ENCODE data around the gene HSPB8.
"Not testable (repeated sequence)": the region's sequence is repeated elsewhere in the genome, so short reads cannot be mapped to it uniquely, and the experiment has no call there.

Gene HSPB8

GRCh38 chr12:119208626-119209061 is 29.9 kb downstream of the HSPB8 start:
- no peak for DNase-seq

DNA sequence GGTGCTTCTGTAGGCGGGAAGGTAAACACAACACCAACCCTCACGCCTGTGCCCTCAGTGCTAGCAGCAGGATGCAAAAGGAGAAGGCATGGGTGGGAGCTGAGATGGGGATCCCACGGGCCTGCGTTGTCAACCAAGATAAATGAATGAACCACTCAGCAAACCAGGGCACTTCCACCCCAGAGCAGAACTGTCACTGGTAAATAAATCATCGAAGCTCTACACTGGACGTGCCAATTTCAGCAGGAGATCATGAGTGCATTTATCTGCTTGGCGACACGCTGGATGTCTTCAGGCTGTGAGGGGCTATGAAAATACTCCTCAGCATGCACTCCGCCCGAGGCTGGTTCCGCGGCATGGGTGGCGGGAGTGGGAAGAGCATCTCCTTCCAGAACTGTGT is 33.2 kb downstream of the HSPB8 start:
- DNase-seq: no peak

DNA sequence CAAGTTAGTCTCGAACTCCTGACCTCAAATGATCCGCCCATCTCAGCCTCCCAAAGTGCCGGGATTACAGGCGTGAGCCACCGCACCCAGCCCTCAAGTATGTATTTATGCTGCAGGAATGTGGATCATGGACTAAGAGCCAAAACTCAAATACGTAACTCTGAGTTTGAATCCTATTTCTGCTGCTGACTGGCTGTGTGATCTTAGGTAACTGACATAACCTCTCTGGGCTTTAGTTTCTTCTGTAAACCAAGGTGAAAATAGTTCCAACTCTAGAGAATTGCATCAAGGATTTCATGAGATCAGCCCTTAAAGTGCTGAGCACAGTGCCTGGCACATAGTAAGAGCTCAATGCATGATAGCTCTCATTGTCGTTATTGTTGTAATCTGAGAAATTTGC is 37.4 kb downstream of the HSPB8 start:
- no peak for DNase-seq

DNA sequence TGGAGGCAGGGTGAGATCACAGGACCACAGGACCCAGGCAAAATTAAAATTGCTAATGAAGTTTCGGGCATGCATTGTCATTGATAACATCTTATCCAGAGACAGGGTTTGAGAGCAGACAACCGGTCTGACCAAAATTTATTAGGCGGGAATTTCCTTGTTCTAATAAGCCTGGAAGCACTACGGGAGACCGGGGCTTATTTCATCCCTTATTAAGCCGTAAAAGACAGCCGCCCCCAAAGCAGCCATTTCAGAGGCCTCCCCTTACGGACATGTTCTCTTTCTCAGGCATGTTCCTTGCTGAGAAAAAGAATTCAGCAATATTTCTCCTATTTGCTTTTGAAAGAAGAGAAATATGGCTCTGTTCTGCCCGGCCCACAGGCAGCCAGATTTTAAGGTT is 40.1 kb downstream of the HSPB8 start:
- DNase-seq: not testable (repeated sequence)

GRCh38 chr12:119222222-119222951 is 43.7 kb downstream of the HSPB8 start:
- no peak for DNase-seq

DNA sequence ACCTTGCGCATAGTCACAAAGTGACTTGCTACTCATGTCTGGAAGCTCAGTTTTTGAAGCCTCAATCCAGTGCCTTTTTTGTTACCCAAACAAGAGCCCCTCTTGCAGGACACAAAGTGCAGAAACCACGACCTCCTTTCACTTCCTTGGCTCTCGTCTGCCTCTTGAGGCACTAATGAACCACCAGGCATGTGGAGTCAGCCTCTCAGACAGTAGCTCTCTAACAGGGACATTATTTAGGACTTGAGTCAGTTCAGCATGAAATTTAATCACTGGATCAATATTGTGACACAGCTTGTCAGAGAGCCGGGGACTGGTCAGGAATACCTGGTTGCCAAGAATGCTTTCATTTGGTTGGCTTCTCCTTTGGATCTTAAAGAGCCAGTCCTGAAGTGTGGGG is 46.7 kb downstream of the HSPB8 start:
- DNase-seq: no peak

DNA sequence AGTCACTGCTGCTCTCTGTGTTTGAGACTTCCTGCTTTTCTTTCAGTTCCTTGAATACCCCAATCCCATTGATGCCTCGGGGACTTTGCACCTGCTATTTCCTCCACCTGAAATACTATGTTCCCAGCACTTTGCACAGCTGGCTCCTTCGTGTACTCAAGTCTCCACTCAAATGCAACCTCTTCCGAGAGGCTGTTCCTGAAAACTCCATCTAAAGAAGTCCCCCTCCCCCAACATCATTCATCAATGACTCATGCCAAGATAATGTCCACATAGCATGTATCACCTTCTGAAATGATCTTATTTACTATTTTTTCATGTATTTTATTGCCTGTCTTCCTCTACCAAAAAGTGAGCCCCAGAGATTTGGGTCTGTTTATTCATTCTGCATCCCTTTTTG is 48.6 kb downstream of the HSPB8 start:
- no peak for DNase-seq

DNA sequence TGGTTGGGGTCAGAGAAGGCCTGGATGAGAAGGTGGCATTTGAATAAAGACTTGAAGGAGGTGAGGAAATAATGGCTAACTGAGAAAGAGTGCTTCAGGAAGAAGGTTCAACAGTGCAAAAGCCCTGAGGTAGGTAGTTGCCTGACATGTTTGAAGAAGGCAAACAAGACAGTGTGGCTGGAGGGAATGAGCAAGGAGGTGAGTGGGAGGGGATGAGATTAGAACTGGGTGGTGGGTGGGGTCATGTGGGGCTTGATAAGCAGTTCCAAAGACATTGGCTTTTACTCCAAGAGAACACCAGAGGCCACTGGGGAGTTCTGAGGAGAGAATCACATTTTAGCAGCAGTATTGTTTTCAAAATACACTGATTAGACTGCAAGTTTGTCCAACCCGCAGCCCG is 50.5 kb downstream of the HSPB8 start:
- no peak for DNase-seq

GRCh38 chr12:119229837-119230236 is 51.1 kb downstream of the HSPB8 start:
- no peak for DNase-seq

- DNase-seq: no peak
Observed at GRCh38 chr12:119230807-119231206, 52.1 kb downstream of the HSPB8 start.

GRCh38 chr12:119231774-119232173 is 53.0 kb downstream of the HSPB8 start:
- no peak for DNase-seq

- DNase-seq: no peak
Observed at GRCh38 chr12:119235197-119235751, 56.5 kb downstream of the HSPB8 start.

DNA sequence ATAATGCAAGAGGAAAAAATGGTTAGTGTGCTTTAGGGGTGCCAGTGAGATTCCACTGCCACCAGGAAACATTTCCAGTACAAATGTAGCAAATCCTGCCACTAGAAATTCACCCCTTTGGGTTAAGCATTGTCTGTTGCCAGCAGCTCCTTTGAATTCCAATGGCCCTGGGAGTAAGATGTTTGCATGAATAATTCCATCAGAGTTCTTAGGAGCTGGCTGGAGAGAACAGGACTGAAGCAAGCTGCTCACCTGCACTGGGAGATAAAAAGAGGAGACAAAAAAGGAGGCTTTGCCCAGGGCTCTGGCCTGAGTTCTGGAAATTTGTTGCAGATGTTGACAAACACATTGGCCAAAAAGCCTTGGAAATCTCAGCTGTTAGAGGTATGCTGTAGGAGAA is 57.6 kb downstream of the HSPB8 start:
- no peak for DNase-seq

DNA sequence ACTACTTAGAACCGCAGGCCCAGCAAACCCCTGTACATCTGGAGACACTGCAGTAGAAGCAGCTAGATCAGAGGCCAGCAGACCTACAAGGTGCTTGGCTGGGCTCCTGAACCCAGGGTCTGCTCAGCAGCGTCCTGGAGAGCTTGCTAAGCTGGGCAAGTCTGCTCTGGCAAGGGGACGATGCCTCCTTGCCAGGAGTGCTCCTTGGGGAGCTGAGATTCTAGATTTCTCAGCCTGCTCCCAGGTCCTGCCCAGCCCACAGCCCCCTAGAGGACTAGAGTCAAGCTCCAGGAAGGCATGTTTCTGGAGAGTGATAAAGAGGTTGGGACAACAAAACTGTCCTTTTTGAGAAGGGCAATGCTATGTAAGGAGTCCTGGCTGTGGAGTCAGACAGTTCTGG is 60.3 kb downstream of the HSPB8 start:
- no peak for DNase-seq

GRCh38 chr12:119241049-119241448 is 62.3 kb downstream of the HSPB8 start:
- DNase-seq: no peak

DNA sequence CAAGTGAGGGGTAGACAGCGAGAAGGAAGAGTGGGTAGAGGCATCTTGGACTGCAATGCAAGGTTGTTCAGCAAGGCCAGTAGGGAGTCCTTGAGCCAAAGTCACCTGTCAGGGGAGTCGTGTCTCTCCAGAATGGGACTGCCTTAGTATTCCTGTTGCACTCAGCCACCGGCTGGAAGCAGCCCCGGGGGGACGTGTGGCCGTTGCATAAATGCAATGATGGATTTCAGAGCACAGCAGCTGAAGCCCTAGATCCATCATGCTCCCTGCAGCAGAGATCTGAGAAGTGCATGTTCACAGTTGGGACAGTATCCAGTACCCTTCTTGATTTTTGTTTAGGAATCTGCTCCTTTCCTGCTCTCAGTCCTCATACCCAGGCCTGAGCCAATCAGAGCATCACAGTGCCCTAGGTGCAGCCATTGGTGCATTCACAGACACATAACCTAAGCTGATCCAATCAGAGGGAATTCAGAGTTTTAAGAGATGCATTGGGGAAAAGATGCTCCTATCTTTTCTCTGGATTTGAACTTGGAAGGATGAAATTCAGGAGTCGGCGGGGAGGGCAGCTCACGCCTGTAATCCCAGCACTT is 62.9 kb downstream of the HSPB8 start:
- no peak for DNase-seq

Data from stimulated activated CD4-positive, alpha-beta T cell treated with anti-CD3 and anti-CD28 coated beads, Interleukin-4, amount 100 ng/mL, for 1 hour (primary cell).